HG02852 (cell line): ENCODE measurements around the gene CEBPG.

Source experiments
- ATAC-seq: cut with Tn5 transposase; IDR thresholded peaks from one replicate; pipeline ENCODE4 v1.9.1; 2021; ENCODE audit warnings: mild to moderate bottlenecking, moderate library complexity; ENCODE audit not compliant: unreplicated experiment

Gene CEBPG

DNA sequence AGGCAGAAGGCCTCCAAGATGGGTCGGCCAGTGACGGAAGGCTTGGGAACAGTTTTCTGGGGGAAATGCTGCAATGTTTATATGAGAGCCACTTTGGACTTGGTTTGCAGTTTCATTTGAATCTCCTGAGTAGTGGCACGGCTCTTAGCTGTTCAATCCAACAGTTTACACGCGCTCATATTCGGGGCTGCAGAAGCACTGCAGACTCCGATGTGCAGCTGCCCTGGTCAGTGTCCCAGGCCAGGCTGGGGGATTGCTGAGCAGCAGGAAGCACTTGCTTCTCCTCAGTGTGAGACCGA lies 31.7 kb downstream of the CEBPG start:
- ATAC-seq, result no peak

GRCh38 chr19:33405553-33406461 lies 32.3 kb downstream of the CEBPG start:
- no peak for ATAC-seq

DNA sequence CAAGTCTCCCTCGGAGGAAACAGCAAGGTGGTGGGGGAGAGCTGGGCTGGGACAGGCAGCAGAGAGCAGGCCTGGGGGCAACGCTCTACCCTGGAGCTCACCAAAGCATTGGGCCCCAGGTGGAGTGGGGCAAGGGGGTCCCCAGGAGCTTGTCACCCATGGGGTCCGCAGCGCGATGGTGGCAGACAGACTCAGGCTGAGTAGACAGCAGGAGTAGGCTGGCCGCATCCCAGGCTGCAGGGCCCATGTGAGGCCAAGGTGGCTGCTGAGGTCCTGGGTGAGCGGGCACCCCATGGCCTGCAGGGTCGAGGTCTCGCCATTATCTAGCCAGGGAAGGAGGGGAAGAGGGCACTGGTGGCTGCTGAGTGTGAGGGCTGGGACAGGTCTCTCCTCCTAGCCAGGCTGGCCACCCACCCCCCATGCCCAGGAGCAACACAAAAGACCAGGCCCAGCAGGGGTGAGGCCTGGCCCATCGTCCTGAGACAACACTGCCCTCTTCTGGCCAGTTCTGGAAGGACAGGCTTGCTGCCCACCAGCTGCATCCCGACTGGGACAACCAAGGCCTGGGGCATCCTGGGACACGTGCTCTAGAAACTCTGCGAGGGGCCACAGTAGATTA lies 33.1 kb downstream of the CEBPG start:
- ATAC-seq, result no peak

DNA sequence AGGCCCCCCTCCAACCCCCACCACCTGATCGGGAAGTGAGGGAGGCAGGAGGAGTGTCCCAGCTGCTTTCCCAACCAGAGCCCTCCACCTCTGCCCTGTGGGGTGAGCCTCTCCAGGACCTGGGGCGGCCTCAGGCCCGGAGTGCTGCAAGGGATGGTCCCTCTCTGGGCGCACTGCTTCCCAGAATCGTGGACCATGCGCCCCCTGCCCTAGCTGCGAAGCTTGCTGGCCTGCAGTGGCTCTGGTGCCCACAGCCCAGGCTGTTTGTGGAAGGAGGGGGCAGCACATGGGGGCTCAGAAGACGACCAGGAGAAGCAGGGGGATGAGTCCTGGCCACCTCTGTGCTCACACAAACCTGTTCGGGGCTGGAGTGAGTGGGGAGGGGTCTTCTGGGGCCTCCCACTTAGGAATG lies 33.6 kb downstream of the CEBPG start:
- ATAC-seq, result no peak

- ATAC-seq, result no peak
Observed at GRCh38 chr19:33407716-33408115, 34.2 kb downstream of the CEBPG start.

DNA sequence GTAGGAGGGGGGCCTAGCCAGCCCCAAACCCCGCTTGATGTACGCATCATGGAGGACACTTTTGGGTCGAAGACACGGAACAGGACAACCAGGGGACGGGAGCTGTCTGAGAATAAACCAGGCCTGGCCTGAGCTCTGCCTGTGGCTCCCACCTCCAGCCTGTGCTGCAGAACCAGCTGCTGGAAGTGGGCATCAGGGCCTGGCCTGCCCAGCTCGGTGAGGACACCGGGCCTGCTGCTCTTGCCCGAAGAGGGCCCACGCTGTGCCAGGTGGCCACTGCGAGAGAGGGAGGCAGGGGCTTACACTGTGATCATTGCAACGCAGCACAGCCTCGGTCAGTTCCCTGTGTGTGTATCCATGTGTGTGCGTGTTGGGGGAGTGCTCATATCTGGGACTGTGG lies 34.6 kb downstream of the CEBPG start:
- no peak for ATAC-seq

DNA sequence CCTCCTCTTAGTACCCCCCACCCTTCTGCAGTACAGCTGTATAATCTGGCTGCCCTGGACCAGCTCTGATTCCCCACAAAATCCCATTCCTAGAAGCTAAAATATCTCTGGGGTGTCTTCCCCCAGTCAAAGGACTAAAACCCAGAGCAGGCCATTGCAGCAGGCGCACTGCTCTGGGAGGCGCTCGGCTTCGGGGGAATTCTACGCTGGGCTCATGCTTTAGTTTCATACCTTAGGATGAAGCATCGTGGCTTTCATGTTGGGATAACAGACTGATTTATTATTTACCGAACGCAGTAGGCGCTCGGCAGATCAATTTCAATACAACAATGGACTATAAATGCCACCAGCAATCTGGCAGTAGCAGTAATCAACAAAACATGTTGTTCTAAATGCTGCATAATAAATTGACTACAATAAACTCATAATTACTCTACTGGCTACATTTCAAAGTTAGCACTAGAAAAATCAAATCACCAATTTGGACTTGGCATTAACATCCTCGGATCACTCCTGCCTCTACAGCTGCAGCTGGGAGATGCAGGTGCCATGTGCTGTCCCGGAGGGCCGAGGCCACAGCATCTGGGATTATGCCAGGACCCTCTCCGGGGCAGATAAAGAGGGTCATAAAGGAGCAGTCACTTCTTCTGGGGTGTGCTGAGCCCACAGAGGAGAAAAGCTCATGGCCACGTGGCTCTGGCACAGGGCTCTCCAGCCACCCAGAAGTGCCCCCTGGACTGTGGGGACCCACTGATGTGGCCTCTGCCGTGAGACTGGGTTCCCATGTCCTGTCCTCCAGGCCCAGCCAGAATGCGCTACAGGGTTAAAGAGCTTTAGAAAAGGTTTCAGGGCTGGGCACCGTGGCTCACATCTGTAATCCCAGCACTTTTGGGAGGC lies 35.3 kb downstream of the CEBPG start:
- no peak for ATAC-seq

GRCh38 chr19:33409906-33410685 lies 36.6 kb downstream of the CEBPG start:
- ATAC-seq, result no peak

- ATAC-seq, result no peak
Observed at GRCh38 chr19:33410915-33411401, 37.4 kb downstream of the CEBPG start.

GRCh38 chr19:33411621-33412180 lies 38.2 kb downstream of the CEBPG start:
- no peak for ATAC-seq

GRCh38 chr19:33412601-33413425 lies 39.3 kb downstream of the CEBPG start:
- ATAC-seq, result no peak

DNA sequence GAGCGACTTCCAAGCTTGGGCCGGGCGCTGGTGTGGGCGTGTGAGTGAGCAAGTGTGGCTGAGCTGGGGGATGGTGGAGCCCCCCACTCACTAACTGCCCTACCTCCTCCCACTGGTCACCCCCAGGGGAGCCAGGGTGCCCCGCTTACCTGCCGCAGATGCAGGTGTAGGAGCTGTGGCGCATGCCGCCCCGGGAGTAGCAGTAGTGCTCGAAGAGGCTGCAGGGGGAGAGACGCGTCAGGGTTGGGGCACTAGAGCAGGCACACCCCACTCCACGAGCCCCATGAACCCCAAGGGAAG lies 39.9 kb downstream of the CEBPG start:
- ATAC-seq, result no peak

GRCh38 chr19:33413868-33414666 lies 40.6 kb downstream of the CEBPG start:
- ATAC-seq, result no peak

DNA sequence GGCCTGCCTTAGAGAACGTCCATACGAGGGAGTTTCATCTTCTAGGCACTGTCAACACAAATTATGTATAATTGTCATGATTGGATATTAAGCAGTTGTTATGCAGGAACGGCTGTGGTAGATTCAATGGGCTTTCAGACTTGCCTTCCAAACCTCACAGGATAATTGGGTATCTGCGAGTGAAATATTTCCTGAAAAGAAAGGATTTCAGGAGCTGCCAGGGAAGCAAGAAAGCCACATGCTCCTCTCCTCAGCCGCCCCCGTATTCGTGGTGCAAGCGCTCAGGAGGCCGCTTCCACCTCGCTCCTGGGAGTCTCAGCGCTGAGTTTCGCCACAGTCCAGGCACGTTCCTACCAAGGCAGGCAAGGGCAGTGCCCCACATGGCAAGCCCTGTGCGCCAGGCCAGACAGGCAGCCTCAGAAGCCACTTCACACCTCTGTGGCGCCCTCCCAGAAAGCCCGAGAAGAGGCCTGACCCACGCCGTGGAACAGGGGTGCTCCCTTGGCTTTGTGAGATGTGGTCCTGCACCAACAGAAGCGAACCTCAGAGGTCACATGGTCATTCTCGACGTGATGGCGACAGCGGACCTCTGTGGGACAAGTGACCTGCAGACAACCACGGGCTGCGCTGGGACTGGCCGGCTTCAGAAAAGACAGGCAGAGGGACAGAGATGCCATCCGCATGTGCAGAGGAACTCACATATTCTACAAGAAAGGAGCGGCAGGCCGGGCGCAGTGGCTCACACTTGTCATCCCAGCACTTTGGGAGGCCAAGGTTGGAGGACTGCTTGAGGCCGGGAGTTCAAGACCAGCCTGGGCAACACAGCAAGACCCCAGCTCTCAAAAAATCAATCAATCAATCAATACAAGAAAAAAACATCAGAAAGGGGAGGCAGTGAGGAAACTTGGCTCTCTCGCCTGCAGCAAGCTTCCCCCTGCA lies 41.4 kb downstream of the CEBPG start:
- ATAC-seq, result no peak

- ATAC-seq, result no peak
Observed at GRCh38 chr19:33416307-33417215, 43.1 kb downstream of the CEBPG start.

DNA sequence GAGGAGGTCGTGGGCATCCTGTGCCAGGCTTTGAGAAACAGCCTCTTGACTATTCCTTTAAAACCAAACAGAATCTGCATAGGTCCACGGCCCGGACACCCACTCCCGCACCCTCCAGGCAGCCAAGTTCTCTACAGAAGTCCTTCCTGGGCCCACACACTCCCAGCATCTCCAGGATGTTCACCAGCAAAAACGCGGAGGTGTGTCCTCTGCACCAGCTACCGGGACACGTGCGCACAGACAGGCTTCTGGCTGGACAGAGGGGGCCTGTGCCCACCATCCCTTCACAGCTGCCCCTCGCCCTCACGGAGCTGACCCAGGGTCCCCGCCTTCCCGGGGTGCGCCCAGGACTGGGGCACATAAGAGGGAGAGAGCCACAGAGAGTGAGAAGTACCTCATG lies 44.2 kb downstream of the CEBPG start:
- no peak for ATAC-seq

DNA sequence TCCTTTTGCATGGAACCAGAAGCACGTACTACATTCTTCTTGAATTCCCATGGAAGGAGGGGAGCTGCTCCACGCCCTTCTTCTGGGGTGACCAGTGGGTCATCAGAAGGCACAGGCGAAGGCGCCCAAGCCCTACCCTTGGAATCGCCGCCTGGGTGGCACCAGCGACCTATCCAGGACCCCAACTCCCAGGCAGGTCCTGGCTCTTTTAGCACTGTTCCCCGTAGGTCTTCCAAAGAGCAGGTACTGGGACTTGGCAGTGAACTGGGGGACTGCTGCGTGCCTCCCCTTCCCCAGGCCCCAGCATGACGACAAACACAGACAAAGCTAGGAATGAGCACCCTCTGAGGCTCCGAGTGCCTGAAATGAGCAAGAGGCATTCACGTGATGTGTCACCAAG lies 45.0 kb downstream of the CEBPG start:
- no peak for ATAC-seq
